Body of pancreas (tissue), 4 donors: ENCODE measurements around the gene NKX2-1. TPM values are rescaled to one million over a fixed set of nuclear protein-coding genes. Genes with fewer than 3 reads are reported as not detected.

ENCODE experiments used
- ATAC-seq: fragments of 150-250 bp; one replicate; pipeline ENCODE4 v1.9.1; 2016
- DNase-seq, 4 donors: peaks; one replicate each; pipeline ENCODE4 v3.0.0-alpha.2; 2019
- H3K27ac ChIP-seq, 4 donors: fragments of 200-600 bp; sonication (generic); 1 replicate in 3 of 4; 2 replicates in 1 of 4; pipeline versions ENCODE4 v1.5.1 to v1.6.1; 2016 to 2019; ENCODE audit warnings: mild to moderate bottlenecking in 1 of 4, mixed read lengths in 1 of 4, moderate library complexity in 1 of 4
- H3K27me3 ChIP-seq, 2 donors: fragments of 200-600 bp; sonication (generic); one replicate each; pipeline ENCODE4 v1.6.0; 2016; ENCODE audit warnings: mild to moderate bottlenecking in 1 of 2
- H3K36me3 ChIP-seq, 2 donors: fragments of 200-600 bp; sonication (generic); replicated peaks in 1 of 2; 2 replicates each; pipeline ENCODE4 v1.5.1; 2016; ENCODE audit warnings: low read depth in 2 of 2; ENCODE audit not compliant: insufficient read depth in 1 of 2
- H3K4me1 ChIP-seq: fragments of 200-600 bp; sonication (generic); one replicate; pipeline ENCODE4 v1.6.0; 2016
- H3K4me3 ChIP-seq, 2 donors: fragments of 200-600 bp; sonication (generic); 1 replicate in 1 of 2; 2 replicates in 1 of 2; pipeline ENCODE4 v1.5.1; 2016 to 2019
- H3K9me3 ChIP-seq, 3 donors: fragments of 200-600 bp; sonication (generic); 1 replicate in 2 of 3; 2 replicates in 1 of 3; pipeline ENCODE4 v1.5.1; 2016
- CTCF ChIP-seq, 7 experiments: fragments of 450-650 bp in 4 of 7; fragments of 200-600 bp in 3 of 7; sonication (generic) in 3 of 7; IDR thresholded peaks; one replicate each; pipeline ENCODE4 v1.5.1; 2016 to 2019; ENCODE audit warnings: antibody characterized with exemption in 7 of 7
- POLR2A ChIP-seq, 3 donors: fragments of 450-650 bp; IDR thresholded peaks; one replicate each; pipeline ENCODE4 v1.6.1; 2016; ENCODE audit warnings: antibody characterized with exemption in 3 of 3, mild to moderate bottlenecking in 2 of 3
- WGBS, 2 donors: methylation state at CpG; one replicate each; pipeline ENCODE4 v1.1.5; 2017; 5-methylcytosine and 5-hydroxymethylcytosine counted together
- intact Hi-C: fragments of 100-400 bp; cut with DNase I; formaldehyde crosslinking; loops from one replicate; pipeline ENCODE4 v1.15.1; 2023
- total RNA-seq, 2 donors: library from RNA; depleted of rRNA; stranded (reverse); fragments of >200 nt; gene quantifications; one replicate each; pipeline ENCODE4 v1.1.0, GENCODE V29; 2016

NKX2-1 gene
- total RNA-seq, 2 donors from 2014 or later: not detected

GRCh38 chr14:36471431-36471830 is 48.6 kb downstream of the NKX2-1 start:
- 74% methylated on average over 3 of the region's 3 CpGs for WGBS, 2 donors
- intact Hi-C loops: no loop called here
- H3K9me3 ChIP-seq: no peaks in the 10 kb centered on the region
- DNase-seq (no peak), ATAC-seq (no peak)
- H3K4me1 ChIP-seq: no peaks in the 10 kb centered on the region
- no peak overlapping the region for H3K27ac ChIP-seq
- H3K27me3 ChIP-seq: no peaks in the 10 kb centered on the region
- TF ChIP-seq POLR2A (IDR thresholded peaks at IDR 0.05): no peak
- no peak for TF ChIP-seq CTCF (IDR thresholded peaks at IDR 0.05)
- no peaks in the 10 kb centered on the region for H3K36me3 ChIP-seq
- no peak overlapping the region for H3K4me3 ChIP-seq

- no peak for DNase-seq
- Histone ChIP-seq H3K4me3 (no peak overlapping the region), H3K9me3 (no peaks in the 10 kb centered on the region), H3K4me1 (no peaks in the 10 kb centered on the region), H3K36me3 (no peaks in the 10 kb centered on the region), H3K27ac (no peak overlapping the region), H3K27me3 (no peaks in the 10 kb centered on the region)
- WGBS, 2 donors: 10 to 32% methylated on average over 1 of the region's 1 CpG
- TF ChIP-seq CTCF (IDR thresholded peaks at IDR 0.05): no peak
- TF ChIP-seq POLR2A (IDR thresholded peaks at IDR 0.05): no peak
- ATAC-seq: no peak
- intact Hi-C loops: no loop called here
Observed at GRCh38 chr14:36467332-36467731, 52.7 kb downstream of the NKX2-1 start.

Other genes with a start within 250 kb of the NKX2-1 start
- gene MBIP, start 199.6 kb downstream of the NKX2-1 start, total RNA-seq: 1 to 10 TPM; 5.6 to 9.9 TPM
- not detected for gene NKX2-8, start 62.4 kb upstream of the NKX2-1 start, total RNA-seq
- not detected for gene PAX9, start 141.6 kb upstream of the NKX2-1 start, total RNA-seq